ENCODE measurements around the gene SLC9A2. TPM values are rescaled to one million over a fixed set of nuclear protein-coding genes. Genes with fewer than 3 reads are reported as not detected.

SLC9A2 gene
- total and polyA plus RNA-seq, 11 donors = 0.03 to 0.46 (median 0.13) TPM; not detected in 2

GRCh38 chr2:102678442-102678841 lies 59.1 kb downstream of the SLC9A2 start:
- no peak for ATAC-seq
- no peaks in the 10 kb centered on the region for H3K36me3 ChIP-seq
- no peak overlapping the region for H3K4me3 ChIP-seq
- intact Hi-C loops (cut with DNase I) = no loop called here
- H3K4me1 ChIP-seq = no peaks in the 10 kb centered on the region
- no peak for DNase-seq
- no peak for TF ChIP-seq POLR2A (IDR thresholded peaks at IDR 0.05)
- no peak for TF ChIP-seq CTCF (IDR thresholded peaks at IDR 0.05)
- no peak overlapping the region for H3K27ac ChIP-seq
- WGBS, 4 donors = 80% methylated on average over 5 of the region's 5 CpGs
- H3K9me3 ChIP-seq = no peaks in the 10 kb centered on the region
- peaks cover 0 to 16% (median 0%) of the 10 kb centered on the region in 9 donors for H3K27me3 ChIP-seq

- Histone ChIP-seq H3K4me1 (no peaks in the 10 kb centered on the region), H3K9me3 (no peaks in the 10 kb centered on the region), H3K36me3 (no peaks in the 10 kb centered on the region), H3K4me3 (no peak overlapping the region), H3K27ac (no peak overlapping the region), H3K27me3 (peaks cover 0 to 14% (median 0%) of the 10 kb centered on the region in 9 donors)
- WGBS, 4 donors = 73 to 77% (median 75%) methylated on average over 11 of the region's 11 CpGs
- TF ChIP-seq CTCF (IDR thresholded peaks at IDR 0.05) = no peak
- intact Hi-C loops (cut with DNase I) = no loop called here
- DNase-seq (no peak), ATAC-seq (no peak)
Measured at GRCh38 chr2:102686479-102687439, 67.4 kb downstream of the SLC9A2 start.

- no peak for TF ChIP-seq CTCF (IDR thresholded peaks at IDR 0.05)
- Histone ChIP-seq H3K4me3 (no peak overlapping the region), H3K27ac (no peak overlapping the region), H3K4me1 (no peaks in the 10 kb centered on the region), H3K9me3 (no peaks in the 10 kb centered on the region), H3K27me3 (peaks cover 0 to 9% (median 0%) of the 10 kb centered on the region in 9 donors), H3K36me3 (no peaks in the 10 kb centered on the region)
- DNase-seq (no peak), ATAC-seq (no peak)
- intact Hi-C loops (cut with DNase I) = no loop called here
- 50 to 76% (median 57%) methylated on average over 5 of the region's 5 CpGs for WGBS, 4 donors
Measured at GRCh38 chr2:102690012-102690411, 70.7 kb downstream of the SLC9A2 start.

- TF ChIP-seq POLR2A (IDR thresholded peaks at IDR 0.05) (no peak), CTCF (IDR thresholded peaks at IDR 0.05) (no peak)
- WGBS, 4 donors = 75 to 94% (median 77%) methylated on average over 2 of the region's 2 CpGs
- H3K27me3 ChIP-seq = peaks cover 0 to 3% (median 0%) of the 10 kb centered on the region in 9 donors
- DNase-seq = no peak
- no peak for ATAC-seq
- intact Hi-C loops (cut with DNase I) = loop anchor here in 1 of 10 donors (5.0 kb wide), 1 partner anchor 174 kb away; no protein-coding TSS in a partner anchor
- H3K4me1 ChIP-seq = no peaks in the 10 kb centered on the region
- H3K4me3 ChIP-seq = no peak overlapping the region
- no peak overlapping the region for H3K27ac ChIP-seq
- no peaks in the 10 kb centered on the region for H3K36me3 ChIP-seq
- no peaks in the 10 kb centered on the region for H3K9me3 ChIP-seq
Measured at GRCh38 chr2:102696463-102696862, 77.1 kb downstream of the SLC9A2 start.
